HepG2 (cell line): ENCODE results near the gene CACNA1C. TPM values are rescaled to one million over a fixed set of nuclear protein-coding genes. Genes with fewer than 3 reads are reported as not detected.

ENCODE experiments used
- ATAC-seq: fragments of 200-7000 bp; cut with Tn5 transposase; 3 replicates; pipeline ENCODE4 v1.9.1; 2020; ENCODE audit warnings: mild to moderate bottlenecking, moderate library complexity
- BruUV-seq: library from RNA; stranded (reverse); fragments of 400-500 nt; replicated peaks from 2 replicates; lab custom pipeline; 2021; lab: Mats Ljungman, UMichigan
- CTCF ChIA-PET: fragments of 300-600 bp; formaldehyde crosslinking; extraction: SDS; loops from one replicate; lab custom pipeline; 2021; ENCODE audit warnings: low total read pairs, inconsistent platforms, low intra/inter-chr PET ratio; lab: Yijun Ruan, JAX
- POLR2A ChIA-PET: fragments of 350-600 bp; sonication (Branson Sonifier 250); formaldehyde crosslinking; loops from one replicate; lab custom pipeline; 2020; ENCODE audit warnings: antibody characterized with exemption, inconsistent platforms; lab: Yijun Ruan, JAX
- DNase-seq: peaks from one replicate; pipeline ENCODE4 v3.0.0-alpha.2; 2015; ENCODE audit warnings: low spot score
- FAIRE-seq: peaks from 3 replicates; lab custom pipeline; 2011; peaks lifted over from hg19 to GRCh38; lab: Jason Lieb, UNC
- H2AFZ ChIP-seq: one replicate; pipeline ENCODE4 v1.6.1; 2011; ENCODE audit warnings: low read length, inconsistent platforms
- H3K27ac ChIP-seq: fragments of 300-600 bp; 3 replicates; pipeline ENCODE4 v1.8.0; 2011; ENCODE audit warnings: mixed run types, mild to moderate bottlenecking, mixed read lengths, low read length, inconsistent platforms; ENCODE audit not compliant: insufficient read depth; ENCODE audit errors: extremely low read length
- H3K27me3 ChIP-seq, 2 experiments: fragments of 200-600 bp in 1 of 2; 2 replicates in 1 of 2; 3 replicates in 1 of 2; pipeline versions ENCODE4 v1.6.0 to v1.8.0; 2011; ENCODE audit warnings: low read length in 2 of 2, mild to moderate bottlenecking in 2 of 2, moderate library complexity in 2 of 2, inconsistent platforms in 1 of 2; ENCODE audit not compliant: insufficient read depth in 2 of 2, control insufficient read depth in 1 of 2
- H3K36me3 ChIP-seq, 2 experiments: fragments of 200-600 bp in 1 of 2; replicated peaks in 1 of 2; 2 replicates in 1 of 2; 3 replicates in 1 of 2; pipeline versions ENCODE4 v1.5.1 to v1.8.0; 2011; ENCODE audit warnings: low read length in 2 of 2, inconsistent platforms in 1 of 2; ENCODE audit not compliant: insufficient read depth in 2 of 2, control insufficient read depth in 1 of 2
- H3K4me1 ChIP-seq: 2 replicates; pipeline ENCODE4 v1.5.1; 2012; ENCODE audit warnings: low read length, inconsistent platforms; ENCODE audit not compliant: insufficient read depth
- H3K4me2 ChIP-seq: 2 replicates; pipeline ENCODE4 v1.6.0; 2011; ENCODE audit warnings: low read depth, low read length, inconsistent platforms
- H3K4me3 ChIP-seq, 3 experiments: fragments of 200-600 bp in 1 of 3; sonication (generic), shearing (Covaris generic) in 1 of 3; replicated peaks in 1 of 3; 2 replicates each; pipeline ENCODE4 v1.5.1; 2011 to 2016; ENCODE audit warnings: low read length in 3 of 3, inconsistent platforms in 2 of 3, low read depth in 2 of 3, mild to moderate bottlenecking in 2 of 3, control low read depth in 1 of 3, mixed read lengths in 1 of 3; ENCODE audit not compliant: insufficient read depth in 1 of 3
- H3K79me2 ChIP-seq: one replicate; pipeline ENCODE4 v1.6.1; 2011; ENCODE audit warnings: low read length, inconsistent platforms; ENCODE audit not compliant: insufficient read depth
- H3K9ac ChIP-seq: 2 replicates; pipeline ENCODE4 v1.6.0; 2011; ENCODE audit warnings: mild to moderate bottlenecking, low read depth, low read length, inconsistent platforms; ENCODE audit not compliant: insufficient read depth
- H3K9me3 ChIP-seq: 2 replicates; pipeline ENCODE4 v1.5.1; 2012; ENCODE audit warnings: mild to moderate bottlenecking, low read length
- H4K20me1 ChIP-seq: 2 replicates; pipeline ENCODE4 v1.6.0; 2011; ENCODE audit warnings: inconsistent platforms, mild to moderate bottlenecking, low read length, moderate library complexity; ENCODE audit not compliant: insufficient read depth
- HIVEP1 ChIP-seq: sonication (generic); formaldehyde crosslinking; IDR thresholded peaks from 2 replicates; pipeline ENCODE4 v1.4.0; 2020; ENCODE audit warnings: mild to moderate bottlenecking, missing genetic modification reagents
- HNRNPUL1 ChIP-seq: fragments of 200-400 bp; formaldehyde crosslinking; IDR thresholded peaks from 2 replicates; pipeline ENCODE4 v1.6.1; 2017; ENCODE audit warnings: low read depth, mild to moderate bottlenecking, low read length, moderate library complexity
- HOXA9 ChIP-seq: sonication (generic); formaldehyde crosslinking; IDR thresholded peaks from 2 replicates; pipeline ENCODE4 v1.8.1; 2022; ENCODE audit warnings: missing genetic modification reagents, mild to moderate bottlenecking, moderate library complexity, borderline replicate concordance
- JUND ChIP-seq: sonication (generic); formaldehyde crosslinking; IDR thresholded peaks from 2 replicates; pipeline ENCODE4 v1.8.0; 2022; ENCODE audit warnings: mild to moderate bottlenecking, missing genetic modification reagents
- KDM5B ChIP-seq: sonication (generic); formaldehyde crosslinking; IDR thresholded peaks from 2 replicates; pipeline ENCODE4 v1.4.0; 2020; ENCODE audit warnings: missing genetic modification reagents, mild to moderate bottlenecking, borderline replicate concordance
- MAZ ChIP-seq, 2 experiments: sonication (generic) in 1 of 2; formaldehyde crosslinking in 1 of 2; IDR thresholded peaks; 2 replicates each; pipeline versions ENCODE4 v1.5.0 to v1.6.1; 2012 to 2020; ENCODE audit warnings: low read depth in 2 of 2, mild to moderate bottlenecking in 2 of 2, borderline replicate concordance in 1 of 2, improper control_type of control experiment in 1 of 2, low read length in 1 of 2, missing genetic modification reagents in 1 of 2, moderate library complexity in 1 of 2
- PAWR ChIP-seq: sonication (generic); formaldehyde crosslinking; IDR thresholded peaks from 2 replicates; pipeline ENCODE4 v1.4.0; 2020; ENCODE audit warnings: missing genetic modification reagents, mild to moderate bottlenecking, borderline replicate concordance
- PBX2 ChIP-seq: IDR thresholded peaks from 2 replicates; pipeline ENCODE4 v1.6.1; 2016; ENCODE audit warnings: control low read depth
- PTBP1 ChIP-seq: fragments of 200-400 bp; formaldehyde crosslinking; IDR thresholded peaks from 2 replicates; pipeline ENCODE4 v1.6.1; 2018; ENCODE audit warnings: low read length, low read depth; ENCODE audit not compliant: poor library complexity, severe bottlenecking
- RBFOX2 ChIP-seq: fragments of 200-400 bp; formaldehyde crosslinking; IDR thresholded peaks from 2 replicates; pipeline ENCODE4 v1.6.1; 2017; ENCODE audit warnings: low read depth, mild to moderate bottlenecking, low read length
- RXRB ChIP-seq: IDR thresholded peaks from 2 replicates; pipeline ENCODE4 v1.6.1; 2016; ENCODE audit warnings: borderline replicate concordance, missing genetic modification reagents, missing compliant biosample characterization
- SMYD3 ChIP-seq: sonication (generic); formaldehyde crosslinking; IDR thresholded peaks from 2 replicates; pipeline ENCODE4 v1.8.1; 2023; ENCODE audit warnings: mild to moderate bottlenecking, missing genetic modification reagents
- TCF7L2 ChIP-seq: IDR thresholded peaks from 2 replicates; pipeline ENCODE4 v1.6.1; 2011; ENCODE audit warnings: mild to moderate bottlenecking, low read depth, low read length, moderate library complexity
- THRA ChIP-seq: sonication (generic); formaldehyde crosslinking; IDR thresholded peaks from 2 replicates; pipeline ENCODE4 v1.4.0; 2020; ENCODE audit warnings: missing genetic modification reagents, borderline replicate concordance
- YEATS4 ChIP-seq: sonication (generic); formaldehyde crosslinking; IDR thresholded peaks from 2 replicates; pipeline ENCODE4 v1.4.0; 2020; ENCODE audit warnings: missing genetic modification reagents, borderline replicate concordance
- ZNF225 ChIP-seq: sonication (generic); formaldehyde crosslinking; IDR thresholded peaks from 2 replicates; pipeline ENCODE4 v1.4.0; 2020; ENCODE audit warnings: mild to moderate bottlenecking, missing genetic modification reagents
- ZNF362 ChIP-seq: sonication (generic); formaldehyde crosslinking; IDR thresholded peaks from 2 replicates; pipeline ENCODE4 v1.4.0; 2020; ENCODE audit warnings: missing genetic modification reagents, mild to moderate bottlenecking, borderline replicate concordance
- ZNF558 ChIP-seq: sonication (generic); formaldehyde crosslinking; IDR thresholded peaks from 2 replicates; pipeline ENCODE4 v1.9.0; 2022; ENCODE audit warnings: mild to moderate bottlenecking, missing genetic modification reagents, borderline replicate concordance
- ZNF737 ChIP-seq: sonication (generic); formaldehyde crosslinking; IDR thresholded peaks from 2 replicates; pipeline ENCODE4 v1.5.0; 2020; ENCODE audit warnings: missing genetic modification reagents, mild to moderate bottlenecking, borderline replicate concordance
- WGBS: methylation state at CpG from one replicate; pipeline ENCODE4 v1.1.6; 2017; ENCODE audit warnings: low lambda C conversion rate; 5-methylcytosine and 5-hydroxymethylcytosine counted together
- in situ Hi-C: cut with HindIII; loops from 2 replicates; pipeline ENCODE4 v1.10.0; 2017; ENCODE audit warnings: low pct_unique_long_range_greater_than_20kb; ENCODE audit not compliant: extremely low pct_ligation_motif_present
- intact Hi-C: fragments of 100-400 bp; cut with micrococcal nuclease; formaldehyde crosslinking; loops from one replicate; pipeline ENCODE4 v1.10.0; 2022; ENCODE audit not compliant: unreplicated experiment
- polyA plus RNA-seq, 8 experiments: library from polyadenylated mRNA; depleted of rRNA in 3 of 8; stranded (reverse) in 7 of 8; unstranded in 1 of 8; fragments of >200 nt; fragmentation: Illumina TruSeq in 4 of 8; extraction: Trizol in 4 of 8; gene quantifications; 2 replicates each; pipeline versions ENCODE4 v1.2.1 to v1.2.3, GENCODE V29; 2011 to 2016; ENCODE audit warnings: low read depth in 4 of 8, missing spikeins in 1 of 8, mixed read lengths in 1 of 8; ENCODE audit not compliant: insufficient read depth in 1 of 8
- total RNA-seq, 5 experiments: library from RNA; depleted of rRNA; stranded (reverse); fragments of >200 nt; fragmentation: Illumina TruSeq; extraction: Trizol; gene quantifications; 2 replicates each; pipeline ENCODE4 v1.2.3, GENCODE V29; 2016; ENCODE audit warnings: low read depth in 1 of 5

Gene CACNA1C
- total and polyA plus RNA-seq, 2 of the 13 experiments (the other 11 are each of a cell fraction or from before 2014, with no cell fraction given), result not detected

GRCh38 chr12:2642896-2643425 lies 590.2 kb downstream of the CACNA1C start (continued):
- no peak for TF ChIP-seq THRA
- TF ChIP-seq PAWR, result no peak
- TF ChIP-seq ZNF558, result no peak
- TF ChIP-seq RBFOX2, result no peak
- TF ChIP-seq SMYD3, result no peak
- TF ChIP-seq YEATS4 (CRISPR knock-in tag), result no peak

- in situ Hi-C loops, result no loop called here
- DNase-seq (no peak), FAIRE-seq (no peak), ATAC-seq (no peak)
- Histone ChIP-seq H3K27me3 (peaks cover 4 to 87% of the 10 kb centered on the region in 2 experiments), H3K9me3 (no peaks in the 10 kb centered on the region), H3K4me2 (no peak overlapping the region), H3K4me1 (no peaks in the 10 kb centered on the region), H3K27ac (no peak overlapping the region), H3K9ac (no peak overlapping the region), H3K79me2 (no peaks in the 10 kb centered on the region), H4K20me1 (0 out of 2 replicates have a peak, but pooled peaks cover 2% of the 10 kb centered on the region), H2AFZ (no peak overlapping the region), H3K36me3 (no peaks in the 10 kb centered on the region), H3K4me3 (no peak overlapping the region)
- CTCF ChIA-PET, result no interaction called here
- intact Hi-C loops, result no loop called here
- WGBS, result 3% methylated on average over 7 of the region's 7 CpGs
- BruUV-seq, result no TSS peak
- POLR2A ChIA-PET, result no interaction called here
- TF ChIP-seq ZNF362 (no peak), HOXA9 (no peak), HNRNPUL1 (no peak), JUND (CRISPR knock-in tag) (no peak), KDM5B (CRISPR knock-in tag) (no peak), RXRB (CRISPR knock-in tag) (no peak), MAZ (IDR thresholded peaks at IDR 0.05; ENCODE audit: borderline replicate concordance, low read depth, low read length) (no peak), MAZ (CRISPR knock-in tag; IDR thresholded peaks at IDR 0.05; ENCODE audit: low read depth) (no peak), TCF7L2 (no peak), ZNF737 (CRISPR knock-in tag) (no peak), ZNF225 (CRISPR knock-in tag) (no peak), PTBP1 (no peak), HIVEP1 (no peak), PBX2 (CRISPR knock-in tag) (no peak)
These were observed 590.9 kb downstream of the CACNA1C start for GRCh38 chr12:2643576-2644135.
